Neural cell (in vitro differentiated cells): ENCODE results near the gene ARPIN.

Experiments used
- CTCF ChIP-seq: fragments of 450-650 bp; IDR thresholded peaks from 2 replicates; pipeline ENCODE4 v1.5.1; 2014; ENCODE audit warnings: antibody characterized with exemption, mild to moderate bottlenecking, moderate library complexity; ENCODE audit not compliant: poor library complexity, severe bottlenecking
- EP300 ChIP-seq: fragments of 450-650 bp; conservative IDR thresholded peaks from 2 replicates; pipeline ENCODE4 v1.6.1; 2014; ENCODE audit warnings: antibody characterized with exemption, mild to moderate bottlenecking, moderate library complexity; ENCODE audit not compliant: poor library complexity, severe bottlenecking
- EZH2 ChIP-seq: fragments of 200-600, 300-800 bp; shearing (Covaris generic), sonication (generic); IDR thresholded peaks from 2 replicates; pipeline ENCODE4 v1.6.1; 2014; ENCODE audit warnings: antibody characterized with exemption, low read length, borderline replicate concordance, mild to moderate bottlenecking; ENCODE audit not compliant: insufficient read depth, poor library complexity, severe bottlenecking
- MXI1 ChIP-seq: fragments of 450-650 bp; conservative IDR thresholded peaks from 2 replicates; pipeline ENCODE4 v1.6.1; 2014; ENCODE audit warnings: antibody characterized with exemption, mild to moderate bottlenecking; ENCODE audit not compliant: poor library complexity, severe bottlenecking
- POLR2AphosphoS5 ChIP-seq: IDR thresholded peaks from 2 replicates; pipeline ENCODE4 v1.6.1; 2012
- RAD21 ChIP-seq: fragments of 450-650 bp; conservative IDR thresholded peaks from 2 replicates; pipeline ENCODE4 v1.6.1; 2014; ENCODE audit warnings: antibody characterized with exemption, mild to moderate bottlenecking, moderate library complexity
- REST ChIP-seq: IDR thresholded peaks from 2 replicates; pipeline ENCODE4 v1.6.1; 2012; ENCODE audit warnings: borderline replicate concordance
- SMC3 ChIP-seq: fragments of 450-650 bp; conservative IDR thresholded peaks from 2 replicates; pipeline ENCODE4 v1.6.1; 2014; ENCODE audit warnings: antibody characterized with exemption, mild to moderate bottlenecking, moderate library complexity; ENCODE audit not compliant: poor library complexity

- TF ChIP-seq CTCF (no peak), RAD21 (no peak), EZH2 (no peak), POLR2AphosphoS5 (no peak), EP300 (no peak), MXI1 (no peak), SMC3 (no peak), REST (no peak)
Observed at GRCh38 chr15:89888214-89888804, 24.4 kb downstream of the ARPIN start.
